GM21360 (cell line): ENCODE measurements around the gene PSD.

ENCODE experiments used
- ATAC-seq: cut with Tn5 transposase; IDR thresholded peaks from one replicate; pipeline ENCODE4 v1.9.1; 2021; ENCODE audit warnings: mild to moderate bottlenecking, moderate library complexity; ENCODE audit not compliant: unreplicated experiment

Gene PSD

GRCh38 chr10:102405632-102406031 lies 13.0 kb downstream of the PSD start:
- ATAC-seq = no peak

- ATAC-seq = no peak
Observed at GRCh38 chr10:102405108-102405571, 13.4 kb downstream of the PSD start.

- no peak for ATAC-seq
Observed at GRCh38 chr10:102404361-102405107, 14.1 kb downstream of the PSD start.

- no peak for ATAC-seq
Observed at GRCh38 chr10:102403115-102403514, 15.5 kb downstream of the PSD start.

- ATAC-seq = no peak
Observed at GRCh38 chr10:102402512-102402896, 16.1 kb downstream of the PSD start.

- no peak for ATAC-seq
Observed at GRCh38 chr10:102401735-102402511, 16.7 kb downstream of the PSD start.

- no peak for ATAC-seq
Observed at GRCh38 chr10:102401342-102401654, 17.3 kb downstream of the PSD start.

GRCh38 chr10:102400598-102401341 lies 17.8 kb downstream of the PSD start:
- no peak for ATAC-seq

GRCh38 chr10:102400076-102400475 lies 18.5 kb downstream of the PSD start:
- no peak for ATAC-seq

- peak; percentile 33 for ATAC-seq
Observed at GRCh38 chr10:102399217-102400021, 19.2 kb downstream of the PSD start.

GRCh38 chr10:102398172-102399020 lies 20.2 kb downstream of the PSD start:
- no peak for ATAC-seq

- no peak for ATAC-seq
Observed at GRCh38 chr10:102397222-102398171, 21.1 kb downstream of the PSD start.

GRCh38 chr10:102396730-102397151 lies 21.8 kb downstream of the PSD start:
- ATAC-seq = no peak

GRCh38 chr10:102396317-102396650 lies 22.3 kb downstream of the PSD start:
- no peak for ATAC-seq

- peak; percentile 32 for ATAC-seq
Observed at GRCh38 chr10:102395400-102396316, 22.9 kb downstream of the PSD start, which contains the start of gene NFKB2. Gene NFKB2 (plus strand): TSS chr10:102395705. CDS start chr10:102395960, 255 bp downstream.

GRCh38 chr10:102394801-102395399 lies 23.7 kb downstream of the PSD start:
- no peak for ATAC-seq

GRCh38 chr10:102394079-102394800 lies 24.3 kb downstream of the PSD start:
- ATAC-seq = peak; percentile 68
